IPS DF 4.7 (cell line): ENCODE measurements around the gene ZFP92.

ENCODE experiments used
- DNase-seq: peaks from one replicate; pipeline ENCODE4 v3.0.0-alpha.2; 2013; ENCODE audit warnings: low spot score; ENCODE audit errors: extremely low read depth

Gene ZFP92

GRCh38 chrX:153438532-153438931, 27.3 kb downstream of the ZFP92 start:
- DNase-seq: no peak

- DNase-seq: no peak
These were observed 28.7 kb downstream of the ZFP92 start for GRCh38 chrX:153439977-153440376.

- no peak for DNase-seq
These were observed 29.4 kb downstream of the ZFP92 start for GRCh38 chrX:153440556-153441135.

GRCh38 chrX:153441296-153441695, 30.0 kb downstream of the ZFP92 start:
- no peak for DNase-seq

GRCh38 chrX:153441981-153442380, 30.7 kb downstream of the ZFP92 start:
- no peak for DNase-seq

GRCh38 chrX:153442463-153442862, 31.2 kb downstream of the ZFP92 start:
- DNase-seq: no peak

GRCh38 chrX:153443476-153444332, 32.4 kb downstream of the ZFP92 start:
- DNase-seq: no peak

- DNase-seq: no peak
These were observed 33.2 kb downstream of the ZFP92 start for GRCh38 chrX:153444333-153445011.

- no peak for DNase-seq
These were observed 34.0 kb downstream of the ZFP92 start for GRCh38 chrX:153445106-153445855.

- no peak for DNase-seq
These were observed 34.8 kb downstream of the ZFP92 start, which contains the start of gene TREX2 for GRCh38 chrX:153445856-153446635. Gene TREX2, minus strand, starts transcription at chrX:153446056. Its CDS starts 626 bp downstream, at chrX:153445430.

- DNase-seq: no peak
These were observed 35.3 kb downstream of the ZFP92 start for GRCh38 chrX:153446636-153446936.

GRCh38 chrX:153446950-153447580, 35.8 kb downstream of the ZFP92 start:
- DNase-seq: no peak

- DNase-seq: no peak
These were observed 36.3 kb downstream of the ZFP92 start for GRCh38 chrX:153447581-153447960.

GRCh38 chrX:153448556-153449367, 37.5 kb downstream of the ZFP92 start:
- DNase-seq: no peak

- no peak for DNase-seq
These were observed 38.3 kb downstream of the ZFP92 start for GRCh38 chrX:153449368-153450113.

GRCh38 chrX:153450114-153450948, 39.1 kb downstream of the ZFP92 start:
- no peak for DNase-seq

- DNase-seq: no peak
These were observed 39.6 kb downstream of the ZFP92 start for GRCh38 chrX:153450949-153451277.

- DNase-seq: no peak
These were observed 43.8 kb downstream of the ZFP92 start for GRCh38 chrX:153454901-153455550.
